ENCODE measurements around the gene OSBP2. TPM values are rescaled to one million over a fixed set of nuclear protein-coding genes. Genes with fewer than 3 reads are reported as not detected.

OSBP2 gene
- total RNA-seq, 2 experiments from 2014 or later = 1.2 to 1.6 TPM

DNA sequence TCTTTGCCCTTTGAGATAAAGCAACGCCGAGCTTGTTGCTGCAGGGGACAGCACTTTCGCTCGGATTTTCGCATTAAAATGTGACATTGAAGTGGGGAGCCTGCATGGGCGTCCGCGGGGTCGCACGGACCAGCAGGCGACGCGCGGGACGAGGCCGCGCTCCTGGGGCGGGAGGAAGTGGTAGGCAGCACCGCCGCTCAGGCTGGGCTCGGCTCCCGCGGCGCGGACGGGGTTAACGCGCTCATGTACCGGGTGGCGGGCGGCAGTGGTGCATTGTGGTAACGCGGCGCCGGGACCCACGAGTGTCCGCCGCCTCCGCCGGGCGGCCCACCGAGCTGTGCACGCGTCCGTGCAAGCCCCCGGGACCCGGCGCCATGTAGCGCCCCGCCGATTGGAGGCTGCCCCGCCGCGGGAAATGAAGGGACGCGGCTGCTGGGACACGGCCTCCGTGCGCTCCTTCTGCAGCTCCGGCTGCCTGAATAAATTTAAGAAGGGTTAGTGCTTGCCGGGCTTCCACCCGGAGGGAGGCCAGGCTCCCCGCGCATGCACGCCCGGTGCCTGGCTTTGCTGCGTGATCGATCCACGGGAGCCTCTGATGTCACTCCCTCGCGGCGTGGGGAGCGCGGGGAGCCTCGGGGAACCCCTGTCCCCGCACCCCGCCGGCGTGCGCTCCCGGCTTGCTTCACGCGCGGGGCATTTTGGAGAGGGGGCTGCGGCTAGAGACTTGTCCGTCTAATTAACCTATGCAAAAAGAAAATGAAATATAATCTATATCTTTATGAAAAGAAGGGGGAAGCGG, 127.7 kb downstream of the OSBP2 start:
- no peak overlapping the region for H3K4me3 ChIP-seq (ENCODE audit: low read length)
- Mint-ChIP-seq H3K27me3 (peaks cover 74% of the 10 kb centered on the region), H3K27ac (no peak overlapping the region), H3K9me3 (no peaks in the 10 kb centered on the region), H3K36me3 (ENCODE audit: low read depth) (no peaks in the 10 kb centered on the region), H3K4me3 (no peak overlapping the region), H3K4me1 (ENCODE audit: low read depth) (peaks cover 13% of the 10 kb centered on the region)
- DNase-seq (no peak), ATAC-seq (ENCODE audit: poor library complexity) (peak; percentile 21)
- ChIA-PET POLR2A (no interaction called here), CTCF (no interaction called here)
- H3K9me3 ChIP-seq (ENCODE audit: control insufficient read depth in 1 of 2, insufficient read depth in 1 of 2, low read length in 2 of 2) = peaks cover 0 to 10% of the 10 kb centered on the region in 2 experiments
- no peak for TF ChIP-seq CTCF (IDR thresholded peaks at IDR 0.05)
- H3K4me1 ChIP-seq (ENCODE audit: insufficient read depth, low read length) = peaks cover 11% of the 10 kb centered on the region
- H3K36me3 ChIP-seq (ENCODE audit: insufficient read depth, low read length) = no peaks in the 10 kb centered on the region
- no peak overlapping the region for H3K27ac ChIP-seq (ENCODE audit: low read depth in 1 of 2, low read length in 2 of 2)
- intact Hi-C loops (cut with DNase I, micrococcal nuclease) = no loop called here
- peaks cover 35 to 49% of the 10 kb centered on the region in 2 experiments for H3K27me3 ChIP-seq (ENCODE audit: control insufficient read depth in 1 of 2, insufficient read depth in 2 of 2, low read length in 2 of 2)

- POLR2A ChIA-PET = no interaction called here
- Histone ChIP-seq H3K36me3 (ENCODE audit: insufficient read depth, low read length) (no peaks in the 10 kb centered on the region), H3K9me3 (ENCODE audit: control insufficient read depth in 1 of 2, insufficient read depth in 1 of 2, low read length in 2 of 2) (peaks cover 0 to 10% of the 10 kb centered on the region in 2 experiments), H3K4me3 (ENCODE audit: low read length) (no peak overlapping the region), H3K27ac (ENCODE audit: low read depth in 1 of 2, low read length in 2 of 2) (no peak overlapping the region), H3K27me3 (ENCODE audit: control insufficient read depth in 1 of 2, insufficient read depth in 2 of 2, low read length in 2 of 2) (peaks cover 35 to 49% of the 10 kb centered on the region in 2 experiments), H3K4me1 (ENCODE audit: insufficient read depth, low read length) (peaks cover 11% of the 10 kb centered on the region)
- Mint-ChIP-seq H3K27me3 (peaks cover 75% of the 10 kb centered on the region), H3K27ac (no peak overlapping the region), H3K4me3 (no peak overlapping the region), H3K9me3 (no peaks in the 10 kb centered on the region), H3K36me3 (ENCODE audit: low read depth) (no peaks in the 10 kb centered on the region), H3K4me1 (ENCODE audit: low read depth) (peaks cover 13% of the 10 kb centered on the region)
- intact Hi-C loops (cut with DNase I, micrococcal nuclease) = no loop called here
- no peak for TF ChIP-seq CTCF (IDR thresholded peaks at IDR 0.05)
- DNase-seq (no peak), ATAC-seq (ENCODE audit: poor library complexity) (no peak)
- CTCF ChIA-PET = no interaction called here
Observed at GRCh38 chr22:30823015-30823370, 128.3 kb downstream of the OSBP2 start.

DNA sequence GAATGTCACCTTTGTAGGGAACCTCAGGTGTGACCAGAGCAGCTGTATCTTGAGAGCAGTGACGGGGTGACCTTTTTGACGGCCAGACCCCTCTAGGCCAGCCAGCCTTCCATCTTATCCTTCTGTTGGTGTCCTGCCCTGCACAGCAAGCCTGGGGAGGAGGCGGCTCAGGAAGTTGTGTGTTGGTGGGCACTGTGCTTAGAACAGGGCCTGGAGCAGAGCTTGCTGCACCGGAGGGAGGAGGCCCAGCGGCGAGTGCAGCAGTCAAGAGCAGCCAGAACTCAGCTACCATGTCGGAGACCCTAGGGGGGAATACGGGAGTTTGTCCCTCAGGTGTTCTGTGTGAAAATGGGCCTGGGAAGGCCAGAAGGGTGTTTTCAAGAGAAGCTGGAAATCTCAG, 129.4 kb downstream of the OSBP2 start:
- peaks cover 0 to 10% of the 10 kb centered on the region in 2 experiments for H3K9me3 ChIP-seq (ENCODE audit: control insufficient read depth in 1 of 2, insufficient read depth in 1 of 2, low read length in 2 of 2)
- H3K4me3 ChIP-seq (ENCODE audit: low read length) = no peak overlapping the region
- ATAC-seq (ENCODE audit: poor library complexity) (no peak), DNase-seq (no peak)
- Mint-ChIP-seq H3K36me3 (ENCODE audit: low read depth) (no peaks in the 10 kb centered on the region), H3K4me3 (no peak overlapping the region), H3K27me3 (peaks cover 65% of the 10 kb centered on the region), H3K9me3 (no peaks in the 10 kb centered on the region), H3K27ac (no peak overlapping the region), H3K4me1 (ENCODE audit: low read depth) (peaks cover 13% of the 10 kb centered on the region)
- peaks cover 11% of the 10 kb centered on the region for H3K4me1 ChIP-seq (ENCODE audit: insufficient read depth, low read length)
- intact Hi-C loops (cut with DNase I, micrococcal nuclease) = no loop called here
- ChIA-PET POLR2A (no interaction called here), CTCF (no interaction called here)
- H3K36me3 ChIP-seq (ENCODE audit: insufficient read depth, low read length) = no peaks in the 10 kb centered on the region
- H3K27me3 ChIP-seq (ENCODE audit: control insufficient read depth in 1 of 2, insufficient read depth in 2 of 2, low read length in 2 of 2) = peaks cover 35 to 49% of the 10 kb centered on the region in 2 experiments
- no peak for TF ChIP-seq CTCF (IDR thresholded peaks at IDR 0.05)
- H3K27ac ChIP-seq (ENCODE audit: low read depth in 1 of 2, low read length in 2 of 2) = no peak overlapping the region
